Measurements from ENCODE around the gene ETV4. TPM values are rescaled to one million over a fixed set of nuclear protein-coding genes. Genes with fewer than 3 reads are reported as not detected.

Gene ETV4
- total and polyA plus RNA-seq, 2 of the 13 experiments (the other 11 are each of a cell fraction or from before 2014, with no cell fraction given), result 128 to 330 TPM

DNA sequence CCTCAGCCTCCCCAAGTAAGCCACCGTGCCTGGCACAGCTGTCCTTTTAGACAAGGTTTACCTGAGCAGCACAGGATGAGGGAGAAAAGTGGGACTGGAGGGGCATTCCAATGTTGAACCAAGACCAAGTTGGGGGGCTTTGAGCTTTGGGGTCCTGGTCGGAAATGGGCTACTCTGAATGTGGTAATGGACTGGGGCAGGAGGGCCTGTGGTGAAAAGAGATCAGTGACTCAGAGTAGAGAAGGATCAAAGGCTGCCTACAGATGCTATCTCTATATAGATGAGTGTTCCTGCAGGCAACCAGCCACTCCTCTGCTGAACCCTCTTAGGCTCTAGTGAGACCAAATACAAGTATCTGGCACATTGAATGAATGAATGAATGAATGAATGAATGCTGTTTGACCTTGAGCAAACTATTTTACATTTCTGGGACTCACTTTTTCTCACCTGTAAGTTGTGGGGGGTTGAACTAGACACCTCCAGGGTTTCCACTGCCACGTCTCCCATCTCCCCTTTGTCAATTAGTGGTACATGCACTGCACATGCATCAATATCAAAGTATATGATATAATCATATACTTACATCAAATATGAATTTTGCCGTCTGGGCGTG is 26.3 kb upstream of the ETV4 start (continued):
- TF ChIP-seq, protein P1, sequence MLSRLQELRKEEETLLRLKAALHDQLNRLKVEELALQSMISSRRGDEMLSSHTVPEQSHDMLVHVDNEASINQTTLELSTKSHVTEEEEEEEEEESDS (CRISPR knock-in tag; IDR thresholded peaks at IDR 0.05; ENCODE audit: borderline replicate concordance), result no peak
- peak; percentile 89 for TF ChIP-seq ZMYM3 (CRISPR knock-in tag; IDR thresholded peaks at IDR 0.05)
- no peak for TF ChIP-seq ZNF672 (CRISPR knock-in tag; IDR thresholded peaks at IDR 0.05)
- TF ChIP-seq ZNF331 (CRISPR knock-in tag; IDR thresholded peaks at IDR 0.05), result peak; percentile 50; the same call in 1 of the 2 replicates
- TF ChIP-seq, protein P2, sequence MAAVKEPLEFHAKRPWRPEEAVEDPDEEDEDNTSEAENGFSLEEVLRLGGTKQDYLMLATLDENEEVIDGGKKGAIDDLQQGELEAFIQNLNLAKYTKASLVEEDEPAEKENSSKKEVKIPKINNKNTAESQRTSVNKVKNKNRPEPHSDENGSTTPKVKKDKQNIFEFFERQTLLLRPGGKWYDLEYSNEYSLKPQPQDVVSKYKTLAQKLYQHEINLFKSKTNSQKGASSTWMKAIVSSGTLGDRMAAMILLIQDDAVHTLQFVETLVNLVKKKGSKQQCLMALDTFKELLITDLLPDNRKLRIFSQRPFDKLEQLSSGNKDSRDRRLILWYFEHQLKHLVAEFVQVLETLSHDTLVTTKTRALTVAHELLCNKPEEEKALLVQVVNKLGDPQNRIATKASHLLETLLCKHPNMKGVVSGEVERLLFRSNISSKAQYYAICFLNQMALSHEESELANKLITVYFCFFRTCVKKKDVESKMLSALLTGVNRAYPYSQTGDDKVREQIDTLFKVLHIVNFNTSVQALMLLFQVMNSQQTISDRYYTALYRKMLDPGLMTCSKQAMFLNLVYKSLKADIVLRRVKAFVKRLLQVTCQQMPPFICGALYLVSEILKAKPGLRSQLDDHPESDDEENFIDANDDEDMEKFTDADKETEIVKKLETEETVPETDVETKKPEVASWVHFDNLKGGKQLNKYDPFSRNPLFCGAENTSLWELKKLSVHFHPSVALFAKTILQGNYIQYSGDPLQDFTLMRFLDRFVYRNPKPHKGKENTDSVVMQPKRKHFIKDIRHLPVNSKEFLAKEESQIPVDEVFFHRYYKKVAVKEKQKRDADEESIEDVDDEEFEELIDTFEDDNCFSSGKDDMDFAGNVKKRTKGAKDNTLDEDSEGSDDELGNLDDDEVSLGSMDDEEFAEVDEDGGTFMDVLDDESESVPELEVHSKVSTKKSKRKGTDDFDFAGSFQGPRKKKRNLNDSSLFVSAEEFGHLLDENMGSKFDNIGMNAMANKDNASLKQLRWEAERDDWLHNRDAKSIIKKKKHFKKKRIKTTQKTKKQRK (IDR thresholded peaks at IDR 0.05; ENCODE audit: low read length), result no peak
- TF ChIP-seq HOXA3 (CRISPR knock-in tag; IDR thresholded peaks at IDR 0.05), result no peak; the same call in 1 of the 2 replicates
- no peak for TF ChIP-seq SMYD3 (CRISPR knock-in tag; IDR thresholded peaks at IDR 0.05)
- TF ChIP-seq KLF16 (CRISPR knock-in tag; IDR thresholded peaks at IDR 0.05), result no peak
- TF ChIP-seq CENPT (CRISPR knock-in tag; IDR thresholded peaks at IDR 0.05; ENCODE audit: low read depth), result no peak
- TF ChIP-seq ZNF232 (CRISPR knock-in tag; IDR thresholded peaks at IDR 0.05; ENCODE audit: borderline replicate concordance), result no peak
- no peak for TF ChIP-seq ZNF496 (CRISPR knock-in tag; IDR thresholded peaks at IDR 0.05; ENCODE audit: insufficient replicate concordance)
- peak; percentile 52; the same call in 1 of the 2 replicates for TF ChIP-seq ZNF543 (CRISPR knock-in tag; IDR thresholded peaks at IDR 0.05)
- TF ChIP-seq, protein P3, sequence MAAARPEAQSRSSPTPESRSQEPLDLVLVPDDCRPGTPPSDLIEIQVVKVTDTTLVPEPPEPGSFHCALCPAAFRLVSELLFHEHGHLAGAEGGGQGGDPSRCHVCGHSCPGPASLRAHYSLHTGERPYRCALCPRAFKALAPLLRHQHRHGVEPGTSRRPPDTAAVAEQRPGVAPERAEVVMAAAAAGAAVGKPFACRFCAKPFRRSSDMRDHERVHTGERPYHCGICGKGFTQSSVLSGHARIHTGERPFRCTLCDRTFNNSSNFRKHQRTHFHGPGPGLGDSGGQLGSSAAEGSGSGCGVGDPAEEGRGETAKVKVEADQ (CRISPR knock-in tag; IDR thresholded peaks at IDR 0.05; ENCODE audit: borderline replicate concordance), result no peak
- TF ChIP-seq, protein P4, sequence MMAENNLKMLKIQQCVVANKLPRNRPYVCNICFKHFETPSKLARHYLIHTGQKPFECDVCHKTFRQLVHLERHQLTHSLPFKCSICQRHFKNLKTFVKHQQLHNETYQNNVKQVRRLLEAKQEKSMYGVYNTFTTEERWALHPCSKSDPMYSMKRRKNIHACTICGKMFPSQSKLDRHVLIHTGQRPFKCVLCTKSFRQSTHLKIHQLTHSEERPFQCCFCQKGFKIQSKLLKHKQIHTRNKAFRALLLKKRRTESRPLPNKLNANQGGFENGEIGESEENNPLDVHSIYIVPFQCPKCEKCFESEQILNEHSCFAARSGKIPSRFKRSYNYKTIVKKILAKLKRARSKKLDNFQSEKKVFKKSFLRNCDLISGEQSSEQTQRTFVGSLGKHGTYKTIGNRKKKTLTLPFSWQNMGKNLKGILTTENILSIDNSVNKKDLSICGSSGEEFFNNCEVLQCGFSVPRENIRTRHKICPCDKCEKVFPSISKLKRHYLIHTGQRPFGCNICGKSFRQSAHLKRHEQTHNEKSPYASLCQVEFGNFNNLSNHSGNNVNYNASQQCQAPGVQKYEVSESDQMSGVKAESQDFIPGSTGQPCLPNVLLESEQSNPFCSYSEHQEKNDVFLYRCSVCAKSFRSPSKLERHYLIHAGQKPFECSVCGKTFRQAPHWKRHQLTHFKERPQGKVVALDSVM (CRISPR knock-in tag; IDR thresholded peaks at IDR 0.05), result no peak
- TF ChIP-seq, protein P5, sequence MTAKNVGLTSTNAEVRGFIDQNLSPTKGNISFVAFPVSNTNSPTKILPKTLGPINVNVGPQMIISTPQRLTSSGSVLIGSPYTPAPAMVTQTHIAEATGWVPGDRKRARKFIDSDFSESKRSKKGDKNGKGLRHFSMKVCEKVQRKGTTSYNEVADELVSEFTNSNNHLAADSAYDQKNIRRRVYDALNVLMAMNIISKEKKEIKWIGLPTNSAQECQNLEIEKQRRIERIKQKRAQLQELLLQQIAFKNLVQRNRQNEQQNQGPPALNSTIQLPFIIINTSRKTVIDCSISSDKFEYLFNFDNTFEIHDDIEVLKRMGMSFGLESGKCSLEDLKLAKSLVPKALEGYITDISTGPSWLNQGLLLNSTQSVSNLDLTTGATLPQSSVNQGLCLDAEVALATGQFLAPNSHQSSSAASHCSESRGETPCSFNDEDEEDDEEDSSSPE (CRISPR knock-in tag; IDR thresholded peaks at IDR 0.05), result peak; percentile 24; the same call in 1 of the 2 replicates
- TF ChIP-seq ZNF235 (CRISPR knock-in tag; IDR thresholded peaks at IDR 0.05; ENCODE audit: borderline replicate concordance), result no peak
- TF ChIP-seq ZNF792 (CRISPR knock-in tag; IDR thresholded peaks at IDR 0.05), result 0 out of 2 replicates have a peak, but pooled peaks have one; percentile 31
- no peak for TF ChIP-seq ZNF333 (CRISPR knock-in tag; IDR thresholded peaks at IDR 0.05; ENCODE audit: borderline replicate concordance)
- no peak for TF ChIP-seq SALL2 (CRISPR knock-in tag; IDR thresholded peaks at IDR 0.05)
- TF ChIP-seq, protein P6, sequence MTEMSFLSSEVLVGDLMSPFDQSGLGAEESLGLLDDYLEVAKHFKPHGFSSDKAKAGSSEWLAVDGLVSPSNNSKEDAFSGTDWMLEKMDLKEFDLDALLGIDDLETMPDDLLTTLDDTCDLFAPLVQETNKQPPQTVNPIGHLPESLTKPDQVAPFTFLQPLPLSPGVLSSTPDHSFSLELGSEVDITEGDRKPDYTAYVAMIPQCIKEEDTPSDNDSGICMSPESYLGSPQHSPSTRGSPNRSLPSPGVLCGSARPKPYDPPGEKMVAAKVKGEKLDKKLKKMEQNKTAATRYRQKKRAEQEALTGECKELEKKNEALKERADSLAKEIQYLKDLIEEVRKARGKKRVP (CRISPR knock-in tag; IDR thresholded peaks at IDR 0.05), result no peak
